Fibroblast of gingiva (primary cell): ENCODE measurements around the gene NGFR.
"Not testable (repeated sequence)": the region's sequence is repeated elsewhere in the genome, so short reads cannot be mapped to it uniquely, and the experiment has no call there.

Experiments
- DNase-seq: peaks from one replicate; pipeline ENCODE4 v3.0.0-alpha.2; 2011; ENCODE audit warnings: low read depth

NGFR gene

DNA sequence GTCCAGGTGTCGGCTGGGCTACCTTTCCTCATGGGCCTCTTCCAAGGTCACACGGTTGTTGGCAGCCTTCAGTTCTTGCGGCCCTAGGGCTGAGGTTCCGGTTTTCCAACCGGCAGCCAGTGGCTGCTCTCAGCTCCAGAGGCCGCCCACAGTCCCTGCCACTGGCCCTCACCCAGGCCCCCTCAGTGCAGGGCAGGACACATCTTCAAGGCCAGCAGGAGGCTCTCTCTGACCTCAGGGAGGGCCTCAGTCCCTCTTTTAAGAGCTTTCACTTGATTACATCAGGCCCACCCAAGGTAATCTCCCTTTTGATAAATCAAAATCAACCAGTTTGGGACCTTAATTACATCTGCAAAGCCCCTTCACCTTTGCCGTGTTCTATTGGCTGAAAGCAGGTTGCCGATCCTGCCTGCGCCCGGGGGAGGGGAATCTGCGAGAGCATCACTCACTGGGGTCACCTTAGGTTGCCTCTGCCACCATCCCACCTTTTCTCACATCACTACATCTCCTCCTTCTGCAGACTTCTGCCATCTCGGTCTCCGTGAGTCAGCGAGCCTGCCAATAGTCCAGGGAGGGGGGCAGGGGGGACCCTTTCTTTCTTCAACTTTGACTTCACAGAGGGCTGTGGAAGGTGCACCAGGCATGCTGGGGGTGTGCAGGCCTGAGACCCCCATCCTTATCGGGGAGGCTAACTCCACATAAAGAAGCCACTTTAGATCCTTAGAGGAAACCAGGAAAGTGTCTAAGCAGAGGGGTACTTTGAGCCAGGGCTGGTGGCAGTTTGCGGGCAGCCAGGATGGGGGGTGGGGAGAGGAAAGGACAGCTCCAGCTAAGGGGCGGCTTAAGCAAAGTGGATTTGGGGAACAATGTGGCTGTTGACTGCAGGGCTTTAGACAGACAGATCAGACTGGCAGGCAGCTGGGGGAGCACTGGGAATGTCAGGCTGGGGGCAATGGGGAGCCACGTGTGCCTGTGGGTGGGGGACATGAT lies 51.7 kb downstream of the NGFR start:
- no peak for DNase-seq

DNA sequence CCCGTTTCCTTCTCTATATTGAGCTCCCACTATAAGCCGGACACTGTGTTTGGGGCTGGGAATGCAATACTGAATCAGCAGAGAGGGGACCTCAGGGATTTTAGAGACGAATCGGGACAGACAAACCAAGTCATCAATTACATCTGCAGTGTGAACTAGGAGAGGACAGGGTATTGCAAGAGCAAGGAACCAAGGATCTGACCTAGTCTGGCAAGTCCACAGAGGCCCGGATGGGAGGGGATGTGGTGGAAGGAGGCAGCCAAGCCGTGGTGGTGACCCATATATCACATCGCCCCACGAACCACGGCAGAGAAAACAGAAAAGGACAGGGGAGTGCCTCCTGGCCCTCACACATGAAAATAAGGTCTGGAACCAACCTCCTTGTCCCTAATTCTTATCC lies 52.5 kb downstream of the NGFR start:
- DNase-seq: no peak

DNA sequence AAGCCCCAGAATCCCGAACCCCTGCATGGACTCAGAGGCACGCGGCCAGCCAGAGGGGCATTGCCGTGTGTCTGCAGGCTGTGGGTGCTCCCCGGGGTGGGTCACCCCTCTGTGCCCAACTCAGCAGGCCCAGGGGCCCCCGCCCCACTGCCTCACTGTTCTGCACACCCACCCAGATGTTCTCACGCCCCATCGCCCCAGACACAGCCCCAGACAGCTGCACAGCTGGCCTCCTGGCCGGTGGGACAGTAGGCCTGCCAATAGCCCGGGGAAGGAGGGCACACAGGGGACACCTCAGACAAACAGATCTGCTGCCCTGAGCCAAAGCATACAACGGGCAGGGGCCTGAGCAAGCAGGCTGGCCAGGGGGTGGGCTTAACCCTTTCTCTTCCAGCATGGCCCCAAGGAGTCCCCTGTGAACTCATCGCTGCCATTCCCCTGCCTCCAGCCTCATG lies 53.0 kb downstream of the NGFR start:
- DNase-seq: no peak

DNA sequence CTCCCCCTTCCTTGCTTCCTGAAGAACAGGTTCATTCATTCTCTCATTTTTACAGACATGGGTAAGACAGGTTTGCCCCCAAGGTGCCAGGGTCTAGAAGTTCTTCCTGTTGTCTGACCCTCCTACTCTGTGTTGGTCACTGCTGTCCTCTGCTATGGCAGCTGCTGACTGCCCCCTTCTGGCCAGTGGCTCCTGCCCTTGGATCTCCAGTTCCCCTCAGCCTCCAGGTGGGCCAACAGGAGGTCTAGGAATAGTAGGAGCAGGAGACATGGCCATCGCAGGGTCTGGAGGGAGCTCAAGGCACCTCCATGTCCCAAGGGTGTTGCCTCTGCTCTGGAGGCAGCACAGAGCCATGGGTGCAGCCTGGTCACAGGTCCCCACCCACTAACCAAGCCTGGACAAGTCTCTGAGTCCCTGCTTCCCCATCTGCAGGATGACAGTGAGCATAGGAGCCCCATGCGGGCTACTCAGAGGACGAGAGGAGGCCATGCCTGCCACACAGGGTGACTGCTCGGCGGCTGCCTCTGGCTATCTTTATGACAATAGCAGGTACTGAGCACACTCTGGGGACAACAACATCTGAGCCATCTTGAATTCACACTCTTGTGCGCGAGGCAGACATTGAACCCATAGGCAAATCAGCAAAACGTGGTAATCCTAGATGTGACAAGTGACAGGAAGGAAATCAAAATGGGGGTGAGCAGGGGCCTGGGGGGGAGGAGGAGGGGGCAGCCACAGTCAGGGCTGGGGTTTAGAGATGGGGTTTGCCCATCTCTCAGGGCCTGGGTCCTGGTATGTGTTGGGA lies 53.6 kb downstream of the NGFR start:
- peak; percentile 22 for DNase-seq

DNA sequence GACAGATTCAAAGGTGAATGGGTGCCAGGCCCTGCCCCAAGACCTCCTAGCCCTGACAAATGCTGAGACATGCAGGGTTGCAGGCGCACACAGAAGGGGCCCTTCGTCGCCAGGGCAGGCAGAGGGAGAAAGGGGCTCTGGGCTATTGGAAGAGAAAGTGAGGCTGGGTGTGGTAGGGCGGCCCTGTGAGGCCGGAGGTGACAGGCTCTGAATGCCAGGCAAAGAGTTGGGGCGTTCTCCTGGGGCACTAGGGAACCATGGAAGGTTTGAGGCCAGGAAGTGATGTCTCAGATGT lies 54.2 kb downstream of the NGFR start:
- no peak for DNase-seq

DNA sequence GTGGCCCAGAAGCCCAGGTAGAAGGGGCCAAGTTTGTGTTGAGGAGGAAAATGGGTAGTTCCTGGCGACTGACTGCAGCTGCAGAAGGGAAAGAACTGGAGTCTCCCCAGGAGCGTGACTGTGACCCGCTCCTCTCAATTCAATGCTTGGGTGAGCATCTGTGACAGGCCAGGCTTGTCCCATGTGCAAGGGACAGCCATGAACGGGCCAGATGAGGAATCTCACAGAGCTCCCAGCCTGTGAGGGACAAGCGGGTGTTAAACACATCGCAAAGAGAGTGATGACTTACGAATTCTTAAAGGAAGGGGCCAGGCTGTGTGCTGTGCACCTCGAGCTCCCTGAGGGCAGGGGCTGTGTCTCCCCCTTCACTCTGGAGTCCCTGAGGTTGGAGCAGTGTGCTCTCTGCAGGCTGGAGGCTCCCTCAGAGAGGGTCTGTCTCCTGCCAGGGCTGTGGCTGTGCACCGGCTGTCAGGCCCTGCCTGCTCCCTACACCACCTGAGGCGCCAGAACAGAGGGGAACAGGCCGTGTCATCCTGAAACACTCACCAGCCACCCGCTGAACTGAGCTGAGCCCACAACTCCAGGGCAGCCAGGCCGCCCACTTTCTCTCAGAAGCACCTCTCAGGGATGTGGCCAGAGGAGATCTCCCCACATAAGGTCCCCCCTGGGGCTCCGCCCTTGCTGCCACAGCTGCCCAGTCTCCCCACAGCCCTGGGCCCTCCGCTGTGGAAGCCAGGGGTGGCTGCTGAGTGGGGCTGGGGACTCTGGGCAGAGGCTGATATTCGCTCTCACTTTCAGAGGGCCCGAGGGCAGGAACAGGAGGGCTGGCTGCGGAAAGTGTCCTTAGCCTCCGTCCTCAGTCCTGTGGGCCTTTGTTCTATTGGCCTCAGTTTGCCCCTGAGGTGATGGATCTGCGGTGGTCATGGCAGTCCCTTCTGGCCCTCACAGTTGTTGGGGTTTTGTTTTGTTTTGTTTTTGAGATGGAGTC lies 54.9 kb downstream of the NGFR start:
- DNase-seq: no peak

DNA sequence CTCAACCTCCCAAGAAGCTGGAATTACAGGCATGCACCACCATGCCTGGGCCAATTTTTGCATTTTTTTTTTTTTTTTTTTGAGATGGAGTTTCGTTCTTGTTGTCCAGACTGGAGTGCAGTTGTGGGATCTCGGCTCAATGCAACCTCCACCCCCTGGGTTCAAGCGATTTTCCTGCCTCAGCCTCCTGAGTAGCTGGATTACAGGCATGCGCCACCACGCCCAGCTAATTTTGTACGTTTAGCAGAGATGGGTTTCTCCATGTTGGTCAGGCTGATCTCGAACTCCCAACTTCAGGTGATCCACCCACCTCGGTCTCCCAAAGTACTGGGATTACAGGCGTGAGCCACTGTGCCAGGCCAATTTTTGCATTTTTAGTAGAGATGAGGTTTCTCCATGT lies 55.7 kb downstream of the NGFR start:
- DNase-seq: not testable (repeated sequence)

DNA sequence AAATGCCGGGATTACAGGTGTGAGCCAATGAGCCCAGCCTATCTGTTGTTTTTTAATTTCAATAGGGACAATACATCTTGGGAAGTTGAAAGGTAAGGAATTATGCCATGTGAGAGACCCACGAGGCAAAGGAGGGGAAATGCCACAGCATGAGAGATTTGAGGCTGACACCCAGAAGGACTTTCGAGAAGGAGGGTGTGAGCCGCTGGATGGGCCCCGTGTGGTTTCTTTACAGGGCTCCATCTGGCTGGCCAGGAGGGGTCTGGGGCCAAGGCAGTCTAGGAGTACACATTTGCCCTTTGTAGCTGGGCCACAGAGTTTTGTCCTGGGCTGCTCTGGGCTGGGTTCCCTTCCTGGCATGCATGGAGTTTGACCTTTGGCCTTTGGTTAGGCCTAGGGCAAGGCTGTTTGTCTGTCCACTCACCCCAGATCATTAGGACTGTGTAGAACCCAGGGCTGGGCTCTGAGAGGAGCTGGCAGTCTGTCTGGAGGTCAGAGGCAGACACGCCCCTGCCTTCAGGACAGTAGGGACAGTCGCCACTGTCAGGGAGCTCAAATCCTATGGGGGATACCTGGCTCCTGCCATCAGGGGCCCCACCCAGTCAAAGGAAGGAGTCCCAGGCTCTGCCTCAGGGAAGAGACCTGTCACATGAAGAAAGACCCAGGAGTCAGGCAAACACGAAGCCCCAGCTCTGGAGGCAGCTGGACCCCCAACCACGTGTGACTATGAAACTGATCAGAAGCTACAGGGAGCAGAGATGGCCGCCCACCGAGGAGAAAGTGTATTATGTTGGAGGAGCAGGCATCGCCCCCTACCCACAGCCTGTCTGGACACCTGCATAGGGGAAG lies 56.4 kb downstream of the NGFR start:
- DNase-seq: no peak

DNA sequence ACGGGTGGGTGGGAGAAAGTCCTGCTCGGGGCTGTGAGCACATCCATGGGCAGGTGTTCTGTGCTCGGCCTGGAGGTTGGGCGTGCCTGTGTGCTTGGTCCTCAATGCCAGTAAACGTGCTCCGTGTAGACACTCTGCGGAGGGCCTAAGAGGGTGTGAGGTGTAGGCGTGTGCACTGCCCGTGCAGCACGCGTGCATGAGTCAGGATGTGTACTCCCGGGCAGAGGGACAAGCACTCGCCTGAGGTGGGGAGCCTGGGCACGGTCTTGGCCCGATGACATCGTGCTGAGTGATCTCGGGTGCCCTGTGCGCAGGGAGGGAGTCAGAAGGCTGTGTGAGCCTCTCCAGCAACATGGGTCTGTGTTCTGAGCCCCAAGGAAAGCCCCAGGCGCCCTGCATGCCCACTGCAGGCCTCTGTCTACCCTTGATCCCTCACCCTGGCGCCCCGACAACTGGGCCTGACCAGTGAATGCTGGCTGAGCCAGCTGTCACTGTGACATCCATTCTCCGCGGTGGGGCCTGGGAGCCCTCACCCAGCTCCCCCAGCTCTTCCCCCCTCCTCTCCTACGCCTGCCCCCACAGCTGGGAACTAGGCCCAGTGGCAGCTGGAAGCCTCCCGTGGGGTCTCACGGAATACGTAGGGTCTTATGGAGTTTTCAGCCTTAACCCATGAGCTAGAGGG lies 57.1 kb downstream of the NGFR start:
- no peak for DNase-seq

DNA sequence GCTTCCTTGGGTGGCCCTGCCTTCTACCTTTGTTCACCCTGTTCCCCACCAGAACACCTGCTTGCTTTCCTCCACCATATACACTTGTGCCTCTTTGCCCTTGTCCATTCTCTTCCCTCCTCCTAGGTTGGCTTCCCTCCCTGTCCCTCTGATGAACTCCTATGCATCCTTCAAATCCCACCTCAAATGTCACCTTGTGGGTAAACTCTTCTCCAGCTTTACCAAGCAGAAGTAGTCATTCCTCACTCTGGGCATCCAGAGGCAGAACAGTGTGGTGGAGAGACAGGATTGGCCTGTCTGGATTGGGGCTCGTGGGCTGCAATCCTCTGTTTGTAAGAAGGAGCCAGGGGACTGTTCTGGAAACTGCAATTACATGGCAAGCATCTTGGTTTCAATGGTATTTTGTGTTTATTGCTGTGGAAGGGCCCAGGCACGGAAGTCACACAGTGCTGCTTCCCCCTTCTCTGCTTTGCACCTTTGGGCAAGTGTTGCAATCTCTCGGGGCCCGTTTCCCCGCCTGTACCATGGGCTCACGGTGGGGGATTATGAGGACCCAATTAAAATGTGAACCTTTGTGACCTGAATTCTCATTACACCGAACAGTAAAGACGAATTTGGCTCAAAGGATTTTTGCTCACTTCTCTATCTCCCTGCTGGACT lies 58.7 kb downstream of the NGFR start:
- DNase-seq: no peak

DNA sequence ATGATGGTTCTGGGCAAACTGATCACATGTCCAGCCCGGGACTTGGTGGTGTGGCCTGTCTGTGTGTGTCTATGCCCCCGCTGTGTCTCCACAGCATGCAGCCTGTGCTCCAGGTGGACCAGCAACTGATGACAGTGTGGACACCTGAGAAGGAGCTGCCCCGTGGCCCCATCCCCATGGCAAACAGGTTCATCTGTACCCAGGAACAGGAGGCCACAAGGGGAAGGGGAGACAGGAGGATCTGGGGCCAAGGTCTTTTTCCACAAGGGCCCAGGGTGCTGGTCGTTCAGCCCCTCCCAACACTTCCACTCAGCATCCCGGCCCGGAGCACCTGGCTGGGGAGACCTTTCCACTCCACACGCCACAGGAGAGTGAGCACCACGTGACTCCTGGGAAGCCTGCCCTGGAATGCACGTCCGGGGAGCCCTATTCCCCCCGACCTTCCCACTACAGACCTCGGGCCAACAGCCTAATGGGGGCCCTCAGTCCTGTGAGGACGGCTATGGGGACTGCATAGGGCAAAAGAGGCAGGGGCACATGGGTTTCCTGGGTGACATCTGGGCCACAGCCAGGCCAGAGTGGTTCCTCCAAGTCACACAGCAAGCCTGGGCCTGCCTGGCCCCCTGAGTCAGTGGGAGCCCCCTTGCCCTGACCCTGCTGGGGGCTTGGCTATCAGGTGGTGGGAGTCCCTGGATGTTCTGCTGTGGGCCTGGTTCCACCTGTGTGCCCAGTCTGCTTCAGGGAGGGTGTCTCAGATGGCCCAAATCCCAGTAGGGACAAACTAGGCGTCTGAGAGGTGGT lies 59.8 kb downstream of the NGFR start:
- no peak for DNase-seq

DNA sequence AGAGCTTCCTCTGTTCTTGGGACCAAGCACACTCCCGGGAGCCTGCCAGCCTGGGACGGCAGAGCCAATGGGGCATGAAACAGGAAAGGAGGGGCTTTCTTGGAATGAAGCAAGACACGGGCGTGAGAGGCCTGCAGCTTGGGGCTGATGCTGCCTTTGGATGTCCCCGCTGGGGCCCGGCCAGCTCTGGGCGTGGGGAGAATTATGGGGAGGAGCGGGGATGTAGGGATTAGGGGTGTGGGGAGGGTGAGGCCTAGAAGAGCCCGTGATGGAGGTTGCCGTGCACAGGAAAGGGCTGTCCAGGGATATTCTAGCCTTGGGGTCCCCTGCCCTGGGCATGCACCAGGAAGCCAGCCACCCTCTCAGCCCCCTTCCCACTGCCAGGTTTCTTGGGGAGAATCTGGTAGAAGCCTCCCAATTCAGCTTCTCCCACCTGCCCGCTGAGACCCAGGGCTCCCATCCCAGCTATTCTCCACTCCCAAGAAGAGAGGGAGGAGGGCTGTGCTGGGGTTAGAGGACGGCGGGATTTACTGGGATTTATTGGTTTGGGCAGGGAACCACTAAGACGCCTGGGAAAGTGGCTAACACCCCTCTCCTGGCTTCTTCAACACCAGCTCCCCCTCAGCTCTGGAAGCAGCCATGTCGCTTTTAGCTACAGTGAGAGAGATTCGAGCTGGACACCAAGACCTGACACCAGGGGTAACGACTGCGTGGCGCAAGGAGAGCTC lies 60.6 kb downstream of the NGFR start:
- DNase-seq: no peak

DNA sequence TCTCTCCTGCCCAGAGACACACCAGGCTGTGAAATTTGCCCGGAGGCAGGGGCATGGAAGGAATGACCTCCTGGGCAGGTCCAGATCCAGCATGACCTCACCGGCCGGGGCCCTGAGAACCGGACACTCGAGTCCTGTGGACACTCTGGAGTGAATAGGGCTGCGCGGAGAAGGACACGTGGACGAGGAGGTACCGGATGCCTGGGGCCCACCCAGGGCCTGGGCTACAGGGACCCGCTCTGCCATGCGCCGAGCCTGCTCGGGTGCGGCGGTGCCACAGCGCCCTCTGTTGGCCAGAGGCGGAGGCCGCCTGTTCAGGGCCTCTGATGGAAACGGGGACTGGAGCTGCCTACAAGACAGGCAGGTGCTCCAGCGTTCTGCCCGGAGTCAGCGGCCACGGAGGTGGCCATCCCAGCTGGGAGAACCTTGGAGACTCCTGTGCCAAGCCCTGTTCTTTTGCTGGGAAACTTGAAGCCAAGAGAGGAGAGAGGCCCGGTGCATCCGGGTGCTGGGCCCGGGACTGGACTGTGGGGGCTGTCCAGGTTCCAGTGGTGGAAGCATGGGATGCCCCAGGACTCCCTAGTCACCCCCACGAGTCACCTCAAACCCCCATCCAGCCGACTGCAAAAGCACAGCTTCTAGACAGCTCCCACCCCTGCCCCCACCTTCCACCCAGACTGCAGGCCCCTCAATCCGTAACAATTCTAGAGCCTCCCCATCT lies 61.3 kb downstream of the NGFR start:
- peak; percentile 36 for DNase-seq

DNA sequence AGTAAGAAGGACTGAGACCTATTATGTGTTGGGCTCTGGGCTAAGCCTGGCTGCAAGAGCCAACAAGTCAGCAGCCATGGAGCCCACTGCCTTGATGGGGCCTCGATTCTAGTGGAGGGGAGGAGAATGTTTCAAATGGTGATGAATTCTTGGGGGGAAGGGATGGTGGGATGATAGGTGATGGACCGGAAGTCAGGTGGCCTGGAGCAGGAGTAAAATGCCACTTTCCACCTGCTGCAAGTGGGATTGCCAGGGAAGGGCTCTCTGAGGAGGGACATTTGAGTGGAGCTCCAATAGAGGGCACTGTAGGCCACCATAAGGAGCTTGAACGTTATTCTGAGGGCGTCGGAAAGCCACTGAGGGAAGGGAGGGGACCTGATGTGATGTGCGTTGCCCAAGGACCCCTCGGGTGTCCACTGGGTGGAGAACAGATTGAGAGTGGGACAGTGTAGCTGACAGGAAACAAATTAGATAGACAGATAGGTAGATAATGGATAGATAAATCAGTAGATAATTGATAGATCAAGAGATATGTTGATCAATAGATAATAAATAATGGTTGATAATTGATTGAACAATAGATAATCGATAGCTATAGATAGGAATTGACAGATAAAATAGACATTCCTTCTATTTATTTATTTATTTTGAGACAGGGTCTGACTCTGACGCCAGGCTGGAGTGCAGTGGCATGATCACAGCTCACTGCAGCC lies 62.4 kb downstream of the NGFR start:
- DNase-seq: peak; percentile 20
